A172 (cell line): ENCODE measurements around the gene ZMYND11. TPM values are rescaled to one million over a fixed set of nuclear protein-coding genes. Genes with fewer than 3 reads are reported as not detected.
"Not testable (repeated sequence)": the region's sequence is repeated elsewhere in the genome, so short reads cannot be mapped to it uniquely, and the experiment has no call there.

Experiments used
- DNase-seq: peaks from one replicate; pipeline ENCODE4 v3.0.0-alpha.2; 2015; ENCODE audit warnings: low spot score
- total RNA-seq: library from RNA; depleted of rRNA; stranded (reverse); fragments of >200 nt; shearing (Covaris generic); gene quantifications from 2 replicates; pipeline ENCODE4 v1.2.3, GENCODE V29; 2014

The ZMYND11 gene
- total RNA-seq, 1 experiment from 2014 or later: 113 TPM

DNA sequence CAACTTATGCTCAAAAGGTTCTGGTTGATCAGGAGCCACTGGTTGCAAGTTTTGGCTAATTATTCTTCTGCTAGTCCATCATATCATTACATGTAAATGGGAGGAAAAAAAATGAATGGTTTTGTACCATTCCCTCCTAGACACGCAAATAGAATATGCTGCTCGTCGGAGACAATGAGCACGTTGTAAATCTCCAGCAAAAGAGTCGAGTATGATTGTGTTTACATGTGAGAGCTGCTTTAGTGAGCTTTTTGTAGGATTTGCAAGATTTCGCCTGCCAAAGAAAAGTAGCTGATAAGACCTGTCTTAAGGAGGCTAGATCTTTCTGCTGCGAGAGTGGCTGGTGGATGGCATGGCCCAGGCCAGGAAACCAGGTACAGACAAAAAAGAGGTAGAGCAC is 109.0 kb downstream of the ZMYND11 start:
- DNase-seq: no peak

DNA sequence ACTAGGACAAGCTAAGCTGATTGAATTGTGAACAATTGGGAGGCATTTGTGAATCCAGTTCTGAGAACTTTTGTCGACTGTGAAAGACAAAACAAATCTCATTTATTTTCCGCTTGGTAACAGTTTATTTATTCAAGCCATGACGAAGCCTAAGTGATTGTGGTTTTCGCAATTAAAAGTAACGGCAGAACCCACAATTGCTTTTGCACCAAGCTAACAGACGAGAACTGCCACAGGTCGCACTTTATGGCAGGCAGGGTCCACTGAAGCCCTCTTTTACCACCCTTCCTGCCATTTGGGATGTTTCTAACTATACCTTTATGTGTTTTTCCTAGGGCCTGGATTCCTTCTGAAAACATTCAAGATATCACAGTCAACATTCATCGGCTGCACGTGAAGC is 111.2 kb downstream of the ZMYND11 start:
- DNase-seq: no peak

DNA sequence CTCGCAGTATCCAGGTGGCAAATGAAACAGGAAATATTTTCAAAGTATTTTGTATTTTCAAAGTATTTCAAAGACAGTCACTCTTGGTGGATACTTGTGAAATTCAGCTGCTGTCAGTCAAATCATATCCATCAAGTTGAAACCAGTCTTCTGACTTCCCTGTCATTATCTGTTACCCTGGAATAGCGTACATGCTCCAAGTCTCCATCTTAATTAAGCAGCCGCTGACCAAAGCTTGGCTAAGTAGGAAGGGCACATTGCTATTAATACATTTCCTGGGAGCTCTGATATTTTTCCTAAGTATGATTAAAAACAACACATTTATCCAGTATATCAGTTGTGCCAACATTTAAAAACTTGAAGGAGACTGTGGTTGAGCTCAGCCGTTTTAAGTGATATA is 112.2 kb downstream of the ZMYND11 start:
- DNase-seq: no peak

GRCh38 chr10:248307-248706 is 113.1 kb downstream of the ZMYND11 start:
- no peak for DNase-seq

DNA sequence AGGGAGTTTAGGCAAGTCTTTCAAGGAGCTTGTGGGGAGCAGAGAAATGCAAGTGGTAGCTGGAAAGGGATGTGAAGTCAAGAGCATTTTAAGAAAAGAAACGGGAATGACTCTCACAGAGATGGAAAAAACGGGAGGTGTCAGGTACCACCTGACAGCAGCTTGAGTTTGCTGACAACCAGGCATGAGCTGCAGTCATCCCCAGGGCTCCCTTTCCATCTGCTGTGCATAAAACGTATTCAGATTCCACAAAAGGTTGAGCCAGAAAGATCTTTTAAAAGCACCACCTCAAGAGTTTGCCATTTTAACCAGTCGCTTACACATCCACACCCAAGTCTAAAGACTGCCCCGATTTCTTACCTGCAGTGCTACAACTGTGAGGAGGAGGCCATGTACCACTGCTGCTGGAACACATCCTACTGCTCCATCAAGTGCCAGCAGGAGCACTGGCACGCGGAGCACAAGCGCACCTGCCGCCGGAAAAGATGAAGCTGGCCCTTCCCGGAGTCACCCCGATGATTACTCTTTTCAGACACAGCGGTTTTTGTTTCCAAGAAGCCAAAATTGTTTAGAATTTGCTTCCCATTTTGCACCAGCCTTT is 116.8 kb downstream of the ZMYND11 start:
- DNase-seq: no peak

DNA sequence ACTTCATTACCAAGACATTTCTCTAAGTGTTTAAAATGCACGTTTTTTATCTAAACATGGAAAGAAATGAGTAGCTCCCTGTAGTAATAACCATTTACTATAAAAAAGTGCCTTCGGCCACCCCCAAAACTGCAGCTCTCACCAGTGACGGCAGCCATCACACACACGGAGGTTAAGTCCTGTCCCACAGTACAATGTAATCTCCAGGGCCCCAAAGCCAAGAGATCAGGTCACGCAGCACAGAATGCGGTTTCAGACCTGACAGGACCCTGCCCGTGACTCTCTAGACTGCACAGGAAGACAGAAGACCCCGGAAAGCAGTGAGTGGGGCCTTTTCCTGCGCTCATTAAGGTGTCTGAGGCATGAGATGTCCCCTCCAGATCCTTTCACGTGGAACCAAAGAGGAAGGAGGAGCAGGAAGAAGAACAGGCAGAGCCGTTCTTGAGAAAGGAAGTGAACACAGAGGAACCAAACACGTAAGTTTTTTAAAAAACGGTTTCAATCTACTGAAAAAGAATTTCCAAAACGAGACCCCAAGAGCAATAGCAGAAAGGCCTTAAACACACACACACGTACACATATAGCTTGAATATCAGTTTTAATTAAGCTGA is 125.7 kb downstream of the ZMYND11 start:
- DNase-seq: no peak

GRCh38 chr10:264160-265073 is 129.2 kb downstream of the ZMYND11 start:
- DNase-seq: not testable (repeated sequence)

DNA sequence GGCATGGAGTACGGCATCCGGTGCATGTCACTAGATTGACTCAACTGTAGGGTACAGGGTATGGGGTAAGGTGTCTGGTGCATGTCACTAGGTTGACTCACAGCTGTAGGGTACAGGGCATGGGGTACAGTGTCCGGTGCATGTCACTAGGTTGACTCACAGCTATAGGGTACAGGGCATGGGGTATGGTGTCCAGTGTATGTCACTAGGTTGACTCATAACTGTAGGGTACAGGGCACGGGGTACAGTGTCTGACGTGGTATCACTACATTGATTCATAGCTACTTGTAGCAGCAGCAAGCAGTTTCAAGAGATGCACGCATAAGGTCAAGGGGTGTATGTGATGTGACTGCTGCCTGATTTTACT is 129.8 kb downstream of the ZMYND11 start:
- DNase-seq: not testable (repeated sequence)

- not testable (repeated sequence) for DNase-seq
These were observed 130.7 kb downstream of the ZMYND11 start for GRCh38 chr10:265816-266588.

GRCh38 chr10:266974-267425 is 131.7 kb downstream of the ZMYND11 start:
- peak; percentile 12 for DNase-seq

DNA sequence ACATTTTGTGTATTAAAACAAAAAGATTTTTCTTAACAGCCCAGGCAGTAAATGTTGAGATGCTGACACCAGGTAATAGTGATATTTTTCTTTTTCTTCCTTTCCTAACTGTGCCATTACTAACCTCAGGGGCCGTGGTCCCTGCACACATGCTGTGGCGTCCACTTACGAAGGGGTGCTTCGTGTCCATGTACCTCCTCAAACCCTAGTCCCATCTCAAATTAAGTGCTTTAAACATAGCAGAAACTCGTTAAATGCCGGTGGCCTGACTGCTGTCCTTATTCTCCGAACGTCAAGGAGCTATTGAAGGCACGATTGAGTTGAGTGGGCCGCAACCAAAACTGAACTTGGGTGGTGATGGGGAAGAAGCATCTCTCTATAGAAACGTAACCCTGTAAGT is 132.4 kb downstream of the ZMYND11 start:
- no peak for DNase-seq

- DNase-seq: no peak
These were observed 134.3 kb downstream of the ZMYND11 start for GRCh38 chr10:269440-270074.

DNA sequence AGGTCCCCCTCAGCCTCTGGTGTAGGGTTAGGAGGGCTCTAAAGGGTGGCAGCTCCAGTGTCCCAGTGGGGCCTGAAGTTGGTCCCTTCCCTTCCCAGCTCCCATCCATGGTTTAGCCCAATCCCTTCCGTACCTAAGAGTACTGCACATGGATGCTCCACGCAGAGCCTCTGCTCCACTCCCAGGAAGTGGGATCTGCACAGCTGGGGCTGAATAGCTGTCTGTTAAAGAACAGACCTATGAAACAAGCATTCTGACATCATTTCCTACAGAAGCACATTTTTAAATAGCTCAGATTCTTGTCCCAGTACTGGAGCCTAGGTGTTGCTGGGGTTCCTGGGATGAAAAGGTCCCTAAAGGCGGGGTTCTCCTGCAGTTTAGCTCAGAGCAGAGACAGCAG is 135.9 kb downstream of the ZMYND11 start:
- DNase-seq: peak; percentile 16

DNA sequence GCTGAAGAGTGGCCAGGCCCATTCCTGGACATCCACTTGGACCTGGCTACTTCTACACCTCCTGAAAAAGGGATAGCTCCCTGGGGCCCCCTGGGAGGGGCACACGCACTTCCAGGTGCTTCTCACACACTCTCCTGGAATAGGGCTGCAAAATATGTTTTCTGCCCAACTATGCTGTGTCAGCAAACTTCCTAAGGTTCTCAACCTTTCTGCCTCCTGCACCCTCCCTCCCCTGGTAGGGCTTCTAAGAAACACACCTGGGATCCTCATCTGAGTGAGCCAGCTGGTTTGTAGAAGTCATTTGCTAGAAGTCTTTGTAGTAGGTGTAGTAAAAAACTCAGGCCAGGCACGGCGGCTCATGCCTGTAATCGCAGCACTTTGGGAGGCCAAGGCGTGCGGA is 136.5 kb downstream of the ZMYND11 start:
- no peak for DNase-seq

GRCh38 chr10:273088-273487 is 137.8 kb downstream of the ZMYND11 start:
- no peak for DNase-seq

DNA sequence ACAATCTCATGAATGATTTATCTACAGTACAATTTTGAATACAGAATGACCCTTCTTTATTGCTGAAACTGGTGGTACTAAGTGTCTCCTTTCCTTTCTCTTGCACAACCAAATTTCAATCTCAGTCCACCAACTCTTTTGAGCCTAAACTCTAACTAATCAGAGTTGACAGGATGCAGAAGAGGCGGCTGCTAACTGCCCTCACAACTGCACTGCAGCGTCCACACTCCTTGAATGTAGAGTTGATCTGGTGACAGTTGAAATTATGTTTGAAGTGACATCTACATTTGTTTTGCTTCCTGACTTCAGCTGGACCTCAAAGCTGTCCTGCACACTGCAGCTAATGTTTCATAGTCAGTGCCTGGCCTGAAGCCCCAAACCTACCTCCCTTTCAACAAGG is 139.6 kb downstream of the ZMYND11 start:
- no peak for DNase-seq

DNA sequence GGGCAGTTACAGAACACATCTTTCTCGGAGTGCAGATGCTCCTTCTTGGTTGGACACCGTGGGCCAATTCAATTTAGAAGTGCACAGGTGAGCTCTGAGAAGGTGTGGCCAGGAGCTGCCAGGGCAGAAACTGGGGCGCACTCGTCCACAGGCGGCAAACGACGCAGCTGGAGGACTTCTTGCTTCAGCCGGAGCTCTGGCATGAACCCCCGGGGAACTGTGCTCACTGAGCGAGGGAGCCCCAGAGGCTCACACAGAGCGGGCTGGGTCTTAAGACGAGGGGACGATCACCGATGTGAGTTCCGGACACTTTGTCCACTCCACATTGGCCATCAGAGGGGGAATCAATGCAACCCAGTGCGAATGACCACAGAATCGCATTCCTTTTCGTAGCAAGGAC is 140.4 kb downstream of the ZMYND11 start:
- no peak for DNase-seq

DNA sequence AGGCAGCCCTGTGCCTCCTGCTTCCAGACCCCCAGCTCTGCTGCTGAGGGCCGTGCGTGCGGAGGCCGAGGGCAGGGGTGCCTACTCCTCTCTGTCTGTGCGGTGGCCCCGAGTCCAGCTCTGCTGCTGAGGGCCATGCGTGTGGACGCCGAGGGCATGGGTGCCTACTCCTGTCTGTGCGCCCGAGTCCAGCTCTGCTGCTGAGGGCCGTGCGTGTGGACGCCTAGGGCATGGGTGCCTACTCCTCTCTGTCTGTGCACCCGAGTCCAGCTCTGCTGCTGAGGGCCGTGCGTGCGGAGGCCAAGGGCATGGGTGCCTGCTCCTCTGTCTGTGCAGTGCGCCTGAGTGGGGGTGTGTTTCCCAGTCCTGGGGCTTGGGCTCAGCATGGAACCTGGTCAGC is 142.7 kb downstream of the ZMYND11 start:
- no peak for DNase-seq

DNA sequence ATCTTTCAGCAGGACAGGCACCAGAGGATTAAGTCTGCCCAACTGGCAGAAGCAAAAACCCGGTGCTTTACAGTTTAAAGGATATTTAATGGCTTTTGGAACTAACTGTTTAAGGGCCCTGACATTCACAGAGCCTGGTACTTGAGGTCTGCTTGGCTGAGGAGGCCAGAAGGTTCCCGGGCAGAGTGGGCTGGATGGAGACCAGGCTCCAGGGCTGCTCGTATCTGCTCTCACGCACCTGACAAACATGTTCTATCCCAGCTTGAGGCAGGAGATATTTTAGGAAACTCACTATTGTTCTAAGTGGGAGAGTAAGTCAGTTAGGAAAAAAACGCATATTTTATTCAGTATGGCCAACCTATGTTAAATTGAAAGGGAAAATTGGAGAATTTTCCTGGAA is 143.5 kb downstream of the ZMYND11 start:
- no peak for DNase-seq

DNA sequence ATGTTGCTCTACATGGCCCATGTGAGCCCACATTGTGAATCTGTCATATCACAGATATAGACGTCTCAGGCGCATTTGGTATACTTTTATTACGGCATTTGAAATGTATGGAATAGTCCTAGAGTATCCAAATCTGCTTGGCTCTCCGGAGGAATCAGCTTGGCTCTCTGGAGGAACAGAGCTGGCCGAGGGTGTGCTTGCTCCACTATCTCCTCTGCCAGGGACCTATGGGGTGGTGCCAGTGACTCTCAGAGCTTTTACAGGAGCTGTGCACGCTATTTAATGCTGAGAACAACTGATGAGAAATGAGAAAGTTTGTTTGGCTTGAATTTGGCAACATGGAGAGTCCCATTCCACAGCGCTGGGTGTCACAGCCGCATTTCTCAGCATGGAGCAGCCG is 144.0 kb downstream of the ZMYND11 start:
- DNase-seq: no peak

- no peak for DNase-seq
These were observed 144.4 kb downstream of the ZMYND11 start for GRCh38 chr10:279655-280054.
